GM23338 (cell line): ENCODE measurements around the gene FAM120A. TPM values are rescaled to one million over a fixed set of nuclear protein-coding genes. Genes with fewer than 3 reads are reported as not detected.

Experiments
- ATAC-seq: fragments of 200-7000 bp; cut with Tn5 transposase; 3 replicates; pipeline ENCODE4 v1.9.1; 2020
- DNase-seq: peaks from one replicate; pipeline ENCODE4 v3.0.0-alpha.2; 2015; ENCODE audit warnings: low spot score
- H2AFZ ChIP-seq: fragments of 200-600 bp; sonication (generic); 2 replicates; pipeline ENCODE4 v1.8.0; 2016; ENCODE audit warnings: antibody characterized with exemption, mild to moderate bottlenecking, moderate library complexity
- H3F3A ChIP-seq: fragments of 200-600 bp; sonication (generic); replicated peaks from 2 replicates; pipeline ENCODE4 v1.8.0; 2017; ENCODE audit warnings: antibody characterized with exemption, mixed run types, low read depth
- H3K27ac ChIP-seq: fragments of 200-600 bp; sonication (generic); 2 replicates; pipeline ENCODE4 v1.6.1; 2016; ENCODE audit warnings: low read depth
- H3K27me3 ChIP-seq: fragments of 200-600 bp; sonication (generic); 2 replicates; pipeline ENCODE4 v1.8.0; 2016; ENCODE audit warnings: mild to moderate bottlenecking, mixed run types, moderate library complexity; ENCODE audit not compliant: insufficient read depth
- H3K36me3 ChIP-seq: fragments of 200-600 bp; sonication (generic); 2 replicates; pipeline ENCODE4 v1.8.0; 2016; ENCODE audit warnings: mild to moderate bottlenecking; ENCODE audit not compliant: insufficient read depth
- H3K4me1 ChIP-seq: fragments of 200-600 bp; sonication (generic); 2 replicates; pipeline ENCODE4 v1.8.0; 2016; ENCODE audit warnings: mild to moderate bottlenecking, moderate library complexity; ENCODE audit not compliant: insufficient read depth
- H3K4me2 ChIP-seq: fragments of 200-600 bp; sonication (generic); 2 replicates; pipeline ENCODE4 v1.7.1; 2017; ENCODE audit warnings: mixed run types
- H3K4me3 ChIP-seq: fragments of 200-600 bp; sonication (generic); 2 replicates; pipeline ENCODE4 v1.6.1; 2016; ENCODE audit warnings: mixed run types
- H3K79me2 ChIP-seq: fragments of 200-600 bp; sonication (generic); replicated peaks from 2 replicates; pipeline ENCODE4 v1.8.0; 2017; ENCODE audit warnings: mild to moderate bottlenecking; ENCODE audit not compliant: insufficient read depth
- H3K9me2 ChIP-seq: fragments of 200-600 bp; sonication (generic); 2 replicates; pipeline ENCODE4 v1.8.0; 2017; ENCODE audit not compliant: insufficient read depth
- H4K20me1 ChIP-seq: fragments of 200-600 bp; sonication (generic); replicated peaks from 2 replicates; pipeline ENCODE4 v1.8.0; 2017; ENCODE audit warnings: mild to moderate bottlenecking; ENCODE audit not compliant: insufficient read depth
- H3K27ac Mint-ChIP-seq: 2 replicates; pipeline ENCODE4 v1.8.0; 2020; ENCODE audit warnings: inconsistent platforms, mild to moderate bottlenecking, moderate library complexity, mixed read lengths
- H3K27me3 Mint-ChIP-seq: 3 replicates; pipeline ENCODE4 v1.8.0; 2022; ENCODE audit warnings: low read depth, mild to moderate bottlenecking, moderate library complexity, mixed read lengths, inconsistent platforms; ENCODE audit not compliant: insufficient read depth, poor library complexity
- H3K36me3 Mint-ChIP-seq: 3 replicates; pipeline ENCODE4 v1.8.0; 2021; ENCODE audit warnings: low read depth, mild to moderate bottlenecking, inconsistent platforms, moderate library complexity, mixed read lengths
- H3K4me1 Mint-ChIP-seq: 3 replicates; pipeline ENCODE4 v1.8.0; 2020; ENCODE audit warnings: mild to moderate bottlenecking, inconsistent platforms, mixed read lengths
- H3K4me3 Mint-ChIP-seq: 3 replicates; pipeline ENCODE4 v1.8.0; 2021; ENCODE audit warnings: moderate library complexity, mild to moderate bottlenecking, inconsistent platforms, mixed read lengths
- H3K9me3 Mint-ChIP-seq: 3 replicates; pipeline ENCODE4 v1.8.0; 2020; ENCODE audit warnings: moderate library complexity, mild to moderate bottlenecking, inconsistent platforms, mixed read lengths
- CREB1 ChIP-seq: fragments of 250-450 bp; sonication (Bioruptor Pico); IDR thresholded peaks from 2 replicates; pipeline ENCODE4 v1.5.0; 2020; ENCODE audit warnings: low read depth, mild to moderate bottlenecking, moderate library complexity
- ETS1 ChIP-seq: IDR thresholded peaks from 2 replicates; pipeline ENCODE4 v1.6.1; 2016; ENCODE audit warnings: antibody characterized with exemption
- EZH2 ChIP-seq: fragments of 200-600 bp; sonication (generic); IDR thresholded peaks from one replicate; pipeline ENCODE4 v1.8.0; 2017; ENCODE audit warnings: antibody characterized with exemption, mild to moderate bottlenecking, low read depth; ENCODE audit not compliant: unreplicated experiment
- EZH2phosphoT487 ChIP-seq: fragments of 200-600 bp; sonication (generic); IDR thresholded peaks from one replicate; pipeline ENCODE4 v1.8.1; 2018; ENCODE audit warnings: antibody characterized with exemption; ENCODE audit not compliant: unreplicated experiment
- JUNB ChIP-seq: IDR thresholded peaks from one replicate; pipeline ENCODE4 v1.6.1; 2016; ENCODE audit warnings: antibody characterized with exemption; ENCODE audit not compliant: unreplicated experiment
- NANOG ChIP-seq: IDR thresholded peaks from 2 replicates; pipeline ENCODE4 v1.6.1; 2016; ENCODE audit warnings: antibody characterized with exemption, borderline replicate concordance
- POLR2AphosphoS5 ChIP-seq: IDR thresholded peaks from 2 replicates; pipeline ENCODE4 v1.6.1; 2016; ENCODE audit warnings: antibody characterized with exemption, low read depth
- STAT1 ChIP-seq: IDR thresholded peaks from one replicate; pipeline ENCODE4 v1.6.1; 2016; ENCODE audit warnings: antibody characterized with exemption; ENCODE audit not compliant: unreplicated experiment
- ZNF114 ChIP-seq: fragments of 250-450 bp; sonication (Bioruptor Pico); IDR thresholded peaks from 2 replicates; pipeline ENCODE4 v1.5.0; 2020; ENCODE audit warnings: mild to moderate bottlenecking, moderate library complexity
- ZNF331 ChIP-seq: fragments of 250-450 bp; sonication (Bioruptor Pico); IDR thresholded peaks from 2 replicates; pipeline ENCODE4 v1.5.0; 2020; ENCODE audit warnings: low read depth, mild to moderate bottlenecking, moderate library complexity
- ZNF462 ChIP-seq: fragments of 250-450 bp; sonication (Bioruptor Pico); IDR thresholded peaks from 2 replicates; pipeline ENCODE4 v1.5.0; 2020; ENCODE audit warnings: mild to moderate bottlenecking, moderate library complexity
- polyA plus RNA-seq: library from polyadenylated mRNA; unstranded; fragments of >200 nt; fragmentation: Nextera tagmentation; extraction: Ambion mirVana; gene quantifications from 2 replicates; pipeline ENCODE4 v1.2.1, GENCODE V29; 2016
- total RNA-seq: library from RNA; depleted of rRNA; stranded (reverse); fragments of >200 nt; shearing (Covaris generic); gene quantifications from 2 replicates; pipeline ENCODE4 v1.2.3, GENCODE V29; 2014
- TF ChIP-seq, protein P1 (sequence below): IDR thresholded peaks from one replicate; pipeline ENCODE4 v1.6.1; 2018; ENCODE audit warnings: antibody characterized with exemption; ENCODE audit not compliant: unreplicated experiment
- TF ChIP-seq, protein P2 (sequence below), 2 experiments: fragments of 200-600 bp in 1 of 2; sonication (generic) in 1 of 2; conservative IDR thresholded peaks; 2 replicates each; pipeline versions ENCODE4 v1.5.1 to v1.6.1; 2016 to 2017; ENCODE audit warnings: antibody characterized with exemption in 2 of 2, low read depth in 2 of 2, mild to moderate bottlenecking in 2 of 2, moderate library complexity in 1 of 2

The FAM120A gene
- total and polyA plus RNA-seq, 2 experiments from 2014 or later, result 28.2 to 52.5 TPM

GRCh38 chr9:93413530-93413929, 38.0 kb upstream of the FAM120A start:
- H3K9me3 Mint-ChIP-seq, result peaks cover 10% of the 10 kb centered on the region
- Histone ChIP-seq H3K27me3 (no peaks in the 10 kb centered on the region), H3K4me2 (no peak overlapping the region), H3K4me1 (no peaks in the 10 kb centered on the region), H3K4me3 (no peak overlapping the region), H4K20me1 (no peaks in the 10 kb centered on the region), H3K27ac (no peak overlapping the region), H3F3A (no peaks in the 10 kb centered on the region), H3K9me2 (no peaks in the 10 kb centered on the region), H3K36me3 (no peaks in the 10 kb centered on the region), H2AFZ (no peak overlapping the region), H3K79me2 (no peaks in the 10 kb centered on the region)
- H3K4me3 Mint-ChIP-seq, result no peak overlapping the region
- H3K36me3 Mint-ChIP-seq, result peaks cover 3% of the 10 kb centered on the region; the same call in 1 of the 3 replicates
- H3K27me3 Mint-ChIP-seq, result peaks cover under 1% of the 10 kb centered on the region
- TF ChIP-seq ZNF114 (CRISPR knock-in tag) (no peak), POLR2AphosphoS5 (no peak), JUNB (no peak), EZH2phosphoT487 (no peak), STAT1 (no peak), ZNF462 (CRISPR knock-in tag) (no peak), ETS1 (no peak), EZH2 (no peak), CREB1 (no peak), ZNF331 (CRISPR knock-in tag) (no peak), NANOG (no peak)
- TF ChIP-seq, protein P1, sequence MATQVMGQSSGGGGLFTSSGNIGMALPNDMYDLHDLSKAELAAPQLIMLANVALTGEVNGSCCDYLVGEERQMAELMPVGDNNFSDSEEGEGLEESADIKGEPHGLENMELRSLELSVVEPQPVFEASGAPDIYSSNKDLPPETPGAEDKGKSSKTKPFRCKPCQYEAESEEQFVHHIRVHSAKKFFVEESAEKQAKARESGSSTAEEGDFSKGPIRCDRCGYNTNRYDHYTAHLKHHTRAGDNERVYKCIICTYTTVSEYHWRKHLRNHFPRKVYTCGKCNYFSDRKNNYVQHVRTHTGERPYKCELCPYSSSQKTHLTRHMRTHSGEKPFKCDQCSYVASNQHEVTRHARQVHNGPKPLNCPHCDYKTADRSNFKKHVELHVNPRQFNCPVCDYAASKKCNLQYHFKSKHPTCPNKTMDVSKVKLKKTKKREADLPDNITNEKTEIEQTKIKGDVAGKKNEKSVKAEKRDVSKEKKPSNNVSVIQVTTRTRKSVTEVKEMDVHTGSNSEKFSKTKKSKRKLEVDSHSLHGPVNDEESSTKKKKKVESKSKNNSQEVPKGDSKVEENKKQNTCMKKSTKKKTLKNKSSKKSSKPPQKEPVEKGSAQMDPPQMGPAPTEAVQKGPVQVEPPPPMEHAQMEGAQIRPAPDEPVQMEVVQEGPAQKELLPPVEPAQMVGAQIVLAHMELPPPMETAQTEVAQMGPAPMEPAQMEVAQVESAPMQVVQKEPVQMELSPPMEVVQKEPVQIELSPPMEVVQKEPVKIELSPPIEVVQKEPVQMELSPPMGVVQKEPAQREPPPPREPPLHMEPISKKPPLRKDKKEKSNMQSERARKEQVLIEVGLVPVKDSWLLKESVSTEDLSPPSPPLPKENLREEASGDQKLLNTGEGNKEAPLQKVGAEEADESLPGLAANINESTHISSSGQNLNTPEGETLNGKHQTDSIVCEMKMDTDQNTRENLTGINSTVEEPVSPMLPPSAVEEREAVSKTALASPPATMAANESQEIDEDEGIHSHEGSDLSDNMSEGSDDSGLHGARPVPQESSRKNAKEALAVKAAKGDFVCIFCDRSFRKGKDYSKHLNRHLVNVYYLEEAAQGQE, result no peak
- TF ChIP-seq, protein P2, sequence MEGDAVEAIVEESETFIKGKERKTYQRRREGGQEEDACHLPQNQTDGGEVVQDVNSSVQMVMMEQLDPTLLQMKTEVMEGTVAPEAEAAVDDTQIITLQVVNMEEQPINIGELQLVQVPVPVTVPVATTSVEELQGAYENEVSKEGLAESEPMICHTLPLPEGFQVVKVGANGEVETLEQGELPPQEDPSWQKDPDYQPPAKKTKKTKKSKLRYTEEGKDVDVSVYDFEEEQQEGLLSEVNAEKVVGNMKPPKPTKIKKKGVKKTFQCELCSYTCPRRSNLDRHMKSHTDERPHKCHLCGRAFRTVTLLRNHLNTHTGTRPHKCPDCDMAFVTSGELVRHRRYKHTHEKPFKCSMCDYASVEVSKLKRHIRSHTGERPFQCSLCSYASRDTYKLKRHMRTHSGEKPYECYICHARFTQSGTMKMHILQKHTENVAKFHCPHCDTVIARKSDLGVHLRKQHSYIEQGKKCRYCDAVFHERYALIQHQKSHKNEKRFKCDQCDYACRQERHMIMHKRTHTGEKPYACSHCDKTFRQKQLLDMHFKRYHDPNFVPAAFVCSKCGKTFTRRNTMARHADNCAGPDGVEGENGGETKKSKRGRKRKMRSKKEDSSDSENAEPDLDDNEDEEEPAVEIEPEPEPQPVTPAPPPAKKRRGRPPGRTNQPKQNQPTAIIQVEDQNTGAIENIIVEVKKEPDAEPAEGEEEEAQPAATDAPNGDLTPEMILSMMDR (conservative IDR thresholded peaks at IDR 0.05; ENCODE audit: low read depth in 2 of 2), result no peak
- no peak overlapping the region for H3K27ac Mint-ChIP-seq
- no peaks in the 10 kb centered on the region for H3K4me1 Mint-ChIP-seq
- ATAC-seq, result no peak
- DNase-seq, result no peak
